GM20000 (cell line): ENCODE results near the gene YTHDF1.

Source experiments
- DNase-seq: peaks from one replicate; pipeline ENCODE4 v3.0.0; 2012; ENCODE audit warnings: low spot score
- TF ChIP-seq, protein P1 (sequence below): IDR thresholded peaks from 2 replicates; pipeline ENCODE4 v1.5.1; 2012; ENCODE audit warnings: mild to moderate bottlenecking, control low read depth; ENCODE audit errors: extremely low read depth, missing control alignments

The YTHDF1 gene

DNA sequence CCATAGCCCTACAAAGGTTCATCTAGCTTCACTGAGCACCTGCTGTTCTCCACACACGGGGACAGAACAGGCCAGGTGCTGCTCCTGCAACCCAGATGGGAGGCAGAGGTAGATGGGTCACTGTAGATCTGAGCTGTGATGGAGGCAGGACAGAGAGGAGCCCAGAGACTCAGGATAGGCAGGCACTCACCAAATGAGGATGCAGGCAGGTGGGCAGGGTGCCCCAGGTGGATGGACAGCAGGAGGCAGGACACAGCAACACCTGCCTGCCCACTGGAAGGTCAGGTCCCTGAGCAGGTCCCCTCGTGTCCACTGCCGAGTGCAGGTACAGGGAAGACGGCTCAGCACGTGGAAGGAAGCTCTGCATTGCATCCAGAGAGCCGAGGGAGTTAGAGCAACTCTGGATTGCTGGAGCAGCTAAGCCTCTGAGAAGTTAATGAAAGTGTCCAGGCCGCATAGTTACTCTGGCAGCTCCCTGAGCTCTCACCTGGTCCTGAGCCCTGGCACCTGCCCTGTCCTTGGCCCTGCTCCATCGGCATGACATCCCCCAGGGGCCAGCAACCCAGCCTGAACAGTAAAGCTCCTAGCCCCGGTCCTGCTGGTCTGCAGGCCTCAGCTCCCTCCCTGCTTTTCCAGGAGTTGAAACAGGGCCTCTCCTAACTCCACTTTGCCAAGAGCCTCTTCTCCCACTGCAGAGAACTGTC is 4.9 kb upstream of the YTHDF1 start:
- TF ChIP-seq, protein P1, sequence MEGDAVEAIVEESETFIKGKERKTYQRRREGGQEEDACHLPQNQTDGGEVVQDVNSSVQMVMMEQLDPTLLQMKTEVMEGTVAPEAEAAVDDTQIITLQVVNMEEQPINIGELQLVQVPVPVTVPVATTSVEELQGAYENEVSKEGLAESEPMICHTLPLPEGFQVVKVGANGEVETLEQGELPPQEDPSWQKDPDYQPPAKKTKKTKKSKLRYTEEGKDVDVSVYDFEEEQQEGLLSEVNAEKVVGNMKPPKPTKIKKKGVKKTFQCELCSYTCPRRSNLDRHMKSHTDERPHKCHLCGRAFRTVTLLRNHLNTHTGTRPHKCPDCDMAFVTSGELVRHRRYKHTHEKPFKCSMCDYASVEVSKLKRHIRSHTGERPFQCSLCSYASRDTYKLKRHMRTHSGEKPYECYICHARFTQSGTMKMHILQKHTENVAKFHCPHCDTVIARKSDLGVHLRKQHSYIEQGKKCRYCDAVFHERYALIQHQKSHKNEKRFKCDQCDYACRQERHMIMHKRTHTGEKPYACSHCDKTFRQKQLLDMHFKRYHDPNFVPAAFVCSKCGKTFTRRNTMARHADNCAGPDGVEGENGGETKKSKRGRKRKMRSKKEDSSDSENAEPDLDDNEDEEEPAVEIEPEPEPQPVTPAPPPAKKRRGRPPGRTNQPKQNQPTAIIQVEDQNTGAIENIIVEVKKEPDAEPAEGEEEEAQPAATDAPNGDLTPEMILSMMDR, result no peak
- DNase-seq, result no peak

- TF ChIP-seq, protein P1, result no peak
- no peak for DNase-seq
These were observed 4.1 kb upstream of the YTHDF1 start for GRCh38 chr20:63219866-63220521.

DNA sequence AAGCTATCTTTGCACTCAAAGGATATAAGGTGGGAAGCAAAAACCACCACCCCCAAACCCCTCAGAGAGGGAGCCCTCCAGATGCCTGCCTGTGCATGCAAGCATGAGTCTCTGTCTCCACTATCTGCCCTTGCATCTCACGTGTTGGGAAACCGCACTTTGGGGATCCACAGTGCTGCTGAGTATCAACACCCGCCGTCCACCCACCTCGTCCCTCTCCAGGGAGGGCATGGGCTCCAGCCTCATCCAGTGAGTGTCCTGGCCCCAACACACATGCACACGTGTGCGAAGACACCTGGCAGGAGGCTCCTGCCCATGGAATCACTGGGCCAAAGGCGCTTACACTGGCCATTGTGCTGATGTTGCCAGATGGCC is 3.5 kb upstream of the YTHDF1 start:
- DNase-seq, result no peak
- TF ChIP-seq, protein P1, result no peak

- TF ChIP-seq, protein P1, result no peak
- no peak for DNase-seq
These were observed 2.9 kb upstream of the YTHDF1 start for GRCh38 chr20:63218701-63219446.

- TF ChIP-seq, protein P1, result no peak
These were observed 1.8 kb upstream of the YTHDF1 start for GRCh38 chr20:63217706-63218105.

DNA sequence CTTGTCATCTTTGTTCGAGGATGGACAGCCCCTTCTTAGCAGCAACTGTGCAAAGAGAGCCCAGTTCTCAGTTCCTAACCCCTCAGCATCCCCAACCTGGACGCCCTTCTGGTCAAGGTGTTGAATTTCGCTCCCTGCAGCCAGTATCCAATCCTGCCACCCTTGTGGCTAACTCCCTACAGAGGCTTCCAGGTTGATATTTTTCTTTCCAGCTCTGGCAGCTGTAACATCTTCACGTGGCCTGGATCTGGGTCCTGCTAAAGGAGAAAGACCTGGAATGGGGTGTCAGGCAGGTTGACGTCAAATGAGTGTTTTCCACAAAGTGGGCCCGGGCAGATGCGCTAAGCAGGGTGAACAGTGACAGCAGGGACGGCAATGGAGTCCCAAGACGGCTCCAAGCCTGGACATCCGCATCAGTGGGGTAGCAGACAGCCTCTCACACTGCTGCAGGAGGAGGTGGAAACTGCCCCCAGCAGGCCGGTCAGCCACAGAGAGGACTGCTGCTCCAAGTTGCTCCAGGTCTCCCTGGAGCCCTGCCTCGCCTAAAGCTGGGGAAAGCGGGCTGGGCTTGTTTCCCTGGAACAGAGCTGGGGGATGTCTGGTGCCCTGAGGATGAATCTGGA is 1.0 kb upstream of the YTHDF1 start:
- no peak for DNase-seq
- TF ChIP-seq, protein P1, result no peak

More at GRCh38 chr20:63217706-63218105, 1.8 kb upstream of the YTHDF1 start:
- DNase-seq, result no peak
